PC-9 (cell line): ENCODE measurements around the gene MED16.

Experiments used
- CTCF ChIP-seq: fragments of 200-600 bp; sonication (generic); conservative IDR thresholded peaks from 2 replicates; pipeline ENCODE4 v1.6.1; 2017; ENCODE audit warnings: mixed run types, antibody characterized with exemption, mild to moderate bottlenecking, moderate library complexity
- EZH2 ChIP-seq: fragments of 200-600 bp; sonication (generic); IDR thresholded peaks from 2 replicates; pipeline ENCODE4 v1.8.0; 2017; ENCODE audit warnings: antibody characterized with exemption, low read depth

DNA sequence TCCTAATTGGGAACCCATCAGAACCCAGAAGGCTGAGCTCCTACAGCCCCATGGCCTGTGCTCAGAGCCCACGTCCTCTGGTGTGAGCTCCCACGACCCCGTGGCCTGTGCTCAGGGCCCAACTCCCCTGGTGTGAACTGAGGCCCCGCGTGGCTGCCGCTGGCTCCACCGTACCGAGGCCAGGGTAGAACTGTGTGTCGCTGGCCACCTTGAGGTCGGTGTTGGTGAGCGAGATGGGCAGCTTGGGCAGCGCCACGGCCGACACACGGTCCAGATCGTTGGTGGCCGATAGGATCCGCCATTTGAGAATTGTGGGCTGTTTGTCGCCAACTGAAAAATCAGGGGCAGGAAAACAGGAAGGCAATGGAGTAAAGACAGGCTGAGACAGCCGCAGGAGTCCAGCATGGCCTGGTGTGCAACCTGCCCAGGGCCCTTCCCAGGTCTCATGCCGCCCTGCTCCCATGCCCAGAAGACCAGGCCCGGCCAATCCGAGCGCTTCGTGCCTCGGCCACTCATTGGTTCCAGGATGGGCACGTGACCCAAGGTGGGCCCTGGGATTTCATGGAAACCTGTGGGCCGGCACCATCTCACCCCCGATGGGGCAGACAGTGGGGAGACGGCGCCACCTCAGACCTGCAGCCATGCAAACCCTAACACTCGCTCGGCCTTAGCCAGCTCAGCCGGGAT, 11.5 kb downstream of the MED16 start:
- TF ChIP-seq EZH2 (no peak), CTCF (no peak)
